NT2/D1 (cell line): Measurements from ENCODE around the gene LRRC32.

ENCODE experiments used
- SUZ12 ChIP-seq: IDR thresholded peaks from 2 replicates; pipeline ENCODE4 v1.6.1; 2011; ENCODE audit not compliant: insufficient read length, insufficient read depth; ENCODE audit errors: extremely low read depth
- YY1 ChIP-seq: IDR thresholded peaks from 2 replicates; pipeline ENCODE4 v1.6.1; 2011; ENCODE audit not compliant: insufficient read length, insufficient read depth
- ZNF274 ChIP-seq: IDR thresholded peaks from 2 replicates; pipeline ENCODE4 v1.6.1; 2011; ENCODE audit warnings: mild to moderate bottlenecking, low read depth, low read length

DNA sequence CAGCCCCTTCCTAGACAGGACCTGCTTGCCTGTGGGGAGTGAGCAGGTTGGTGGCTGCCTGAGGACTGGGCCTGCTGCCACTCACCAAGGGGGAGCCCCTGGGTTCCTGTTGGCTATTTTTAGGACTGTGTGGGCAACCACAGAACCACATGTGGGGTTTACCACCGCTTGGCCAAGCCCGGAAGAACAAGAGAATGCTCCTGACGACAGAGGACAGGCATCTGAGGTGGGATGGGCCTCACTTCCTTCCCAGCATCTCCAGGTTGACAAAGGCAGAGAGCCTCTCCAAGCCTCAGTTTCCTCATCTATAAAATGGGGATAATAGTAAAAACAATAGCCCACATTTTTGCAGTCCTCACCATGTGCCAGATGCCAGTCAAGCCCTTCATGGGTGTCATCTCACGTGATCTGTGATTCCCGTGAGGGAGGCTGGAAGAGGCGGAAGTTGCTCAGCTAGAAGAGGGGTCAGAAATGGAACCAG is 43.6 kb downstream of the LRRC32 start:
- TF ChIP-seq YY1 (no peak), ZNF274 (no peak), SUZ12 (no peak)
